ENCODE data around the gene EFHC1.

- TF ChIP-seq POLR2AphosphoS5 (IDR thresholded peaks at IDR 0.05; ENCODE audit: low read depth, low read length) (no peak), TAF1 (IDR thresholded peaks at IDR 0.05; ENCODE audit: borderline replicate concordance, insufficient read depth, low read length) (no peak), SIN3A (IDR thresholded peaks at IDR 0.05; ENCODE audit: borderline replicate concordance, insufficient read depth, low read length) (no peak)
Observed at GRCh38 chr6:52389264-52389625, 30.9 kb upstream of the EFHC1 start.
